GM23248 (cell line): ENCODE data around the gene C5.

Source experiments
- EZH2 ChIP-seq: fragments of 200-600 bp; sonication (generic); IDR thresholded peaks from 2 replicates; pipeline ENCODE4 v1.6.1; 2018; ENCODE audit warnings: antibody characterized with exemption, mild to moderate bottlenecking; ENCODE audit not compliant: insufficient read depth, poor library complexity, severe bottlenecking
- EZH2phosphoT487 ChIP-seq: fragments of 200-600 bp; sonication (generic); IDR thresholded peaks from 2 replicates; pipeline ENCODE4 v1.6.1; 2018; ENCODE audit warnings: antibody characterized with exemption, moderate library complexity, mild to moderate bottlenecking, low read depth; ENCODE audit not compliant: insufficient read depth

- TF ChIP-seq EZH2 (no peak), EZH2phosphoT487 (no peak)
These were observed 48.6 kb upstream of the C5 start for GRCh38 chr9:121098567-121099198.
